C4-2B (cell line): ENCODE data around the gene LARP6.

Source experiments
- H3K27ac ChIP-seq: fragments of 450-650 bp; 2 replicates; pipeline ENCODE4 v1.5.1; 2017
- ZFX ChIP-seq: fragments of 450-650 bp; IDR thresholded peaks from 2 replicates; pipeline ENCODE4 v1.6.1; 2017
- TF ChIP-seq, protein P1 (sequence below): fragments of 450-650 bp; conservative IDR thresholded peaks from 2 replicates; pipeline ENCODE4 v1.5.1; 2017; ENCODE audit warnings: mild to moderate bottlenecking

Gene LARP6

DNA sequence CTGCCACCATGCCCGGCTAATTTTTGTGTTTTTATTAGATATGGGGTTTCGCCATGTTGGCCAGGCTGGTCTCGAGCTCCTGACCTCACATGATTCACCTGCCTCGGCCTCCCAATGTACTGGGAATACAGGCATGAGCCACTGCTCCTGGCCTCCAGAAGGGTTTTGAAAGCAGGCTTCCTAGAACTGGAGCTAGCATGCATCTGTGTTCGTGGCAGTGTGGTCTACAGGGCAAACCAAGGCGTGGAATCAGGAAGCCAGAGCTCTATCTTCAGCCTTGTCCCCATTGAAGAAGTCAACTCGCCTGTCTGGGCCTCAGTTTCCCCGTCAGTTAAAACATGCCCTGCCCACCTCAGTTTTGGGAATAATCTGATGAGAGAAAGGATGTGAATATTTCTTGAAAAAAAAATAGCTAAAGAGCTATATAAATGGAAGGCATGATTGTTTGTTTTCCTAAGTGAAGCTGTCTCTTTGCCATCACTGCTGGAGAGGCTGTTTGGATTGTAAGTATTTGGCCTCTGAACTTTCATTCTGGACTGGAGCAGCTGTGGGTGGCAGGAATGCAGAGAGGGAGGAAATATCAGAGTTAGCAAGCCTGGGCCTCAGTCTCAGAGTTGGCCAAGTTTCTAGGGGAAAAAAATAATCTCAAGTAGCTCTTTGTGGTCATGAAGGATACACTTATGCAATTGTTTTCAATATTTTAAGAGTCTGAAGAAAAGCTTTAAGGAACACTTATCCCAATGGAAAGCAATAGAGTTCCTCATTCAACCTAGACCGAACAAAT is 54.1 kb downstream of the LARP6 start:
- TF ChIP-seq, protein P1, sequence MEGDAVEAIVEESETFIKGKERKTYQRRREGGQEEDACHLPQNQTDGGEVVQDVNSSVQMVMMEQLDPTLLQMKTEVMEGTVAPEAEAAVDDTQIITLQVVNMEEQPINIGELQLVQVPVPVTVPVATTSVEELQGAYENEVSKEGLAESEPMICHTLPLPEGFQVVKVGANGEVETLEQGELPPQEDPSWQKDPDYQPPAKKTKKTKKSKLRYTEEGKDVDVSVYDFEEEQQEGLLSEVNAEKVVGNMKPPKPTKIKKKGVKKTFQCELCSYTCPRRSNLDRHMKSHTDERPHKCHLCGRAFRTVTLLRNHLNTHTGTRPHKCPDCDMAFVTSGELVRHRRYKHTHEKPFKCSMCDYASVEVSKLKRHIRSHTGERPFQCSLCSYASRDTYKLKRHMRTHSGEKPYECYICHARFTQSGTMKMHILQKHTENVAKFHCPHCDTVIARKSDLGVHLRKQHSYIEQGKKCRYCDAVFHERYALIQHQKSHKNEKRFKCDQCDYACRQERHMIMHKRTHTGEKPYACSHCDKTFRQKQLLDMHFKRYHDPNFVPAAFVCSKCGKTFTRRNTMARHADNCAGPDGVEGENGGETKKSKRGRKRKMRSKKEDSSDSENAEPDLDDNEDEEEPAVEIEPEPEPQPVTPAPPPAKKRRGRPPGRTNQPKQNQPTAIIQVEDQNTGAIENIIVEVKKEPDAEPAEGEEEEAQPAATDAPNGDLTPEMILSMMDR, result no peak
- no peak for TF ChIP-seq ZFX
- H3K27ac ChIP-seq, result no peak overlapping the region

DNA sequence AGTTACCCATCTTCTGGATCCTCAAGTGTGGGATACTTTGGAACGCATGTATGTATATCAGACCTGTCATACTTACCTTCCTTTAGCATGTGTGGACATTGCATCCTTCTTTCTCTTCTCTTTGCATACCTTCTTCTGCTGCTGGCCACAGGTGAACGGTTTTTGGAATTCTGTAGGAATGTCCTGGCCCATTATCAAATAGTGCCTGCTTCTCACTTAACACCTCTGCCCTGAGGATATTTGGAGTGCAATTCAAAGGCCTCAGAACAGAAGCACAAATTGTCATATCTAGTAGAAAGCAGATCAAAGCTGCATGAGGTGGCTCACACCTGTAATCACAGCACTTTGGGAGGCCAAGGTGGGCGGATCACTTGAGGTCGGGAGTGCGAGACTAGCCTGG is 56.5 kb downstream of the LARP6 start:
- TF ChIP-seq, protein P1, result no peak
- TF ChIP-seq ZFX, result no peak
- H3K27ac ChIP-seq, result no peak overlapping the region

GRCh38 chr15:70796516-70797310 is 57.2 kb downstream of the LARP6 start:
- no peak for TF ChIP-seq ZFX
- TF ChIP-seq, protein P1, result no peak
- no peak overlapping the region for H3K27ac ChIP-seq

GRCh38 chr15:70795311-70795665 is 58.7 kb downstream of the LARP6 start:
- no peak for TF ChIP-seq ZFX
- TF ChIP-seq, protein P1, result no peak
- H3K27ac ChIP-seq, result no peak overlapping the region

GRCh38 chr15:70794596-70795310 is 59.2 kb downstream of the LARP6 start:
- no peak for TF ChIP-seq ZFX
- TF ChIP-seq, protein P1, result no peak
- no peak overlapping the region for H3K27ac ChIP-seq

DNA sequence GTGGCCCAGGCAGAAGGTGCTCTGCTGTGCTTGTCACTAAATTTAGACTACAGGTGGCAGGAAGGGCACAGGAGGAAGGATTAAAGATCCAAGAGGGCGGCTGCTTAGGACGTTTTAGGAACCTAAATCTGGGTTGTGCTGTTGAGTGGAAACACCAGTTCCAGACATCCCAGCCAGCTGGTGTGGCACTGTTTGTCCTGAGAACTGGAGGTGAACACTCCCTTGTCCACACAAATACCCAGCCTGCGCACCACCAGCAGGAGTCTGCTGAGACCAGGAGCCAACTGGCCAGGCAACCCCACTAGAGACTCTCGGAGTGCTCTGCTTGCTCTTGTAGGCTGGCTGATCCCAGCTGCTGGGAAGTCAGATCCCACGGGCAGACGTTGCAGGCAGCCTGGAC is 60.3 kb downstream of the LARP6 start:
- TF ChIP-seq ZFX, result no peak
- TF ChIP-seq, protein P1, result no peak
- no peak overlapping the region for H3K27ac ChIP-seq
